ENCODE measurements around the gene RPL22L1.

RPL22L1 gene

GRCh38 chr3:170815936-170816335, 54.1 kb downstream of the RPL22L1 start:
- no peak for ATAC-seq
- TF ChIP-seq ZC3H10 (CRISPR knock-in tag; IDR thresholded peaks at IDR 0.05), result no peak
- no peak for TF ChIP-seq SNAI2 (CRISPR knock-in tag; IDR thresholded peaks at IDR 0.05)
- no peak for TF ChIP-seq CSDC2 (CRISPR knock-in tag; IDR thresholded peaks at IDR 0.05)
- no peak for TF ChIP-seq GLIS3 (CRISPR knock-in tag; IDR thresholded peaks at IDR 0.05)
- TF ChIP-seq ZNF565 (CRISPR knock-in tag; conservative IDR thresholded peaks at IDR 0.05; ENCODE audit: low read depth), result no peak
- TF ChIP-seq ZFP3 (CRISPR knock-in tag; IDR thresholded peaks at IDR 0.05), result no peak
- TF ChIP-seq POU6F1 (CRISPR knock-in tag; IDR thresholded peaks at IDR 0.05; ENCODE audit: borderline replicate concordance, low read depth), result no peak
- TF ChIP-seq ZNF70 (CRISPR knock-in tag; IDR thresholded peaks at IDR 0.05), result no peak
- no peak for TF ChIP-seq PPARA (CRISPR knock-in tag; IDR thresholded peaks at IDR 0.05; ENCODE audit: borderline replicate concordance)
- no peak for TF ChIP-seq CREB5 (CRISPR knock-in tag; IDR thresholded peaks at IDR 0.05; ENCODE audit: low read depth)
- TF ChIP-seq PATZ1 (CRISPR knock-in tag; IDR thresholded peaks at IDR 0.05; ENCODE audit: borderline replicate concordance), result no peak
- TF ChIP-seq TOX (CRISPR knock-in tag; IDR thresholded peaks at IDR 0.05; ENCODE audit: borderline replicate concordance), result no peak
- no peak for TF ChIP-seq ISL1 (CRISPR knock-in tag; IDR thresholded peaks at IDR 0.05)
- TF ChIP-seq CSRNP3 (CRISPR knock-in tag; IDR thresholded peaks at IDR 0.05), result no peak
- no peak for TF ChIP-seq RARB (CRISPR knock-in tag; IDR thresholded peaks at IDR 0.05)
- TF ChIP-seq TSHZ2 (CRISPR knock-in tag; IDR thresholded peaks at IDR 0.05), result no peak
- no peak for TF ChIP-seq OSR1 (CRISPR knock-in tag; IDR thresholded peaks at IDR 0.05)
- no peak for TF ChIP-seq ARNTL (CRISPR knock-in tag; IDR thresholded peaks at IDR 0.05; ENCODE audit: borderline replicate concordance, low read depth)
- no peak for TF ChIP-seq TCF4 (CRISPR knock-in tag; IDR thresholded peaks at IDR 0.05; ENCODE audit: borderline replicate concordance)

GRCh38 chr3:170815340-170815739, 54.7 kb downstream of the RPL22L1 start:
- TF ChIP-seq TSHZ2 (CRISPR knock-in tag; IDR thresholded peaks at IDR 0.05) (no peak), TCF4 (CRISPR knock-in tag; IDR thresholded peaks at IDR 0.05; ENCODE audit: borderline replicate concordance) (no peak), ESRRG (CRISPR knock-in tag; IDR thresholded peaks at IDR 0.05) (no peak), CREB5 (CRISPR knock-in tag; IDR thresholded peaks at IDR 0.05; ENCODE audit: low read depth) (no peak), ZC3H10 (CRISPR knock-in tag; IDR thresholded peaks at IDR 0.05) (no peak), CSDC2 (CRISPR knock-in tag; IDR thresholded peaks at IDR 0.05) (no peak), ZFP3 (CRISPR knock-in tag; IDR thresholded peaks at IDR 0.05) (no peak), GLIS3 (CRISPR knock-in tag; IDR thresholded peaks at IDR 0.05) (no peak), ZNF8 (CRISPR knock-in tag; IDR thresholded peaks at IDR 0.05) (no peak), OSR1 (CRISPR knock-in tag; IDR thresholded peaks at IDR 0.05) (no peak), PPARA (CRISPR knock-in tag; IDR thresholded peaks at IDR 0.05; ENCODE audit: borderline replicate concordance) (no peak), PATZ1 (CRISPR knock-in tag; IDR thresholded peaks at IDR 0.05; ENCODE audit: borderline replicate concordance) (no peak), RARB (CRISPR knock-in tag; IDR thresholded peaks at IDR 0.05) (no peak), ISL1 (CRISPR knock-in tag; IDR thresholded peaks at IDR 0.05) (no peak)
- ATAC-seq, result no peak
